Measurements from ENCODE around the gene TOR1A. TPM values are rescaled to one million over a fixed set of nuclear protein-coding genes. Genes with fewer than 3 reads are reported as not detected.

TOR1A gene, protein sequence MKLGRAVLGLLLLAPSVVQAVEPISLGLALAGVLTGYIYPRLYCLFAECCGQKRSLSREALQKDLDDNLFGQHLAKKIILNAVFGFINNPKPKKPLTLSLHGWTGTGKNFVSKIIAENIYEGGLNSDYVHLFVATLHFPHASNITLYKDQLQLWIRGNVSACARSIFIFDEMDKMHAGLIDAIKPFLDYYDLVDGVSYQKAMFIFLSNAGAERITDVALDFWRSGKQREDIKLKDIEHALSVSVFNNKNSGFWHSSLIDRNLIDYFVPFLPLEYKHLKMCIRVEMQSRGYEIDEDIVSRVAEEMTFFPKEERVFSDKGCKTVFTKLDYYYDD
- 10 to 100 TPM; 56.1 to 69.6 TPM for total RNA-seq

DNA sequence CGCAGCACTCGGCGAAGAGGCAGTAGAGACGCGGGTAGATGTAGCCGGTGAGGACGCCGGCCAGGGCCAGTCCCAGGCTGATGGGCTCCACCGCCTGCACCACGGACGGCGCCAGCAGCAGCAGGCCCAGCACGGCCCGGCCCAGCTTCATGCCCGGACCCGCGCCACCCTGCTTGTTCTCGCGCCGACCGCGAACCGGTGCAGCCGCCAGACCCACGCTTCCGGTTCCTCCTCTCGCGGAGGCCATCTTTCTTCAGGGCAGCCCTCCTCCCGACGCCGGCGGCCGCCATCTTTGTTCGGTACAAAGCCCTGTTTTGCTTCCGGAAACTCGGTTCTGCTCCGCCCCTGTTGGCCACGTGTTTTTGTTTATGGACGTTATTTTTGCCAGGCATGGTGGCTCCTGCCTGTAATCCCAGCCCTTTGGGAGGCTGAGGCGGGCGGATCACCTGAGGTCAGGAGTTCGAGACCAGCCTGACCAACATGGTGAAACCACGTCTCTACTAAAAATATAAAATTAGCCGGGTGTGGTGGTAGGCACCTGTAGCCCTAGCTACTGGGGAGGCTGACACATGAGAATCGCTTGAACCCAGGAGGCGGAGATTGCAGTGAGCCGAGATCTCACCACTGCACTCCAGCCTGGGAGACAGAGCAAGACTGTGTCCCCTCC lies at the start of gene TOR1A:
TOR1A (minus strand) TSS at position 202 of the 667 bp plus-strand sequence; CDS start at position 151, 51 bp downstream.
- CTCF ChIA-PET, result interaction anchor here (1.4 kb wide), 1 partner anchor 15 kb away, joined by 3 read pairs; no protein-coding TSS in a partner anchor
- Mint-ChIP-seq H3K9me3 (ENCODE audit: low read depth) (no peaks in the 10 kb centered on the region), H3K36me3 (peaks cover 30% of the 10 kb centered on the region), H3K4me1 (peaks cover 16% of the 10 kb centered on the region), H3K27ac (peak within 1 kb of the TSS; percentile 82), H3K4me3 (peak within 1 kb of the TSS; percentile 85), H3K27me3 (no peaks in the 10 kb centered on the region)
- peak; percentile 93 for ATAC-seq
- peak; percentile 96 for DNase-seq

DNA sequence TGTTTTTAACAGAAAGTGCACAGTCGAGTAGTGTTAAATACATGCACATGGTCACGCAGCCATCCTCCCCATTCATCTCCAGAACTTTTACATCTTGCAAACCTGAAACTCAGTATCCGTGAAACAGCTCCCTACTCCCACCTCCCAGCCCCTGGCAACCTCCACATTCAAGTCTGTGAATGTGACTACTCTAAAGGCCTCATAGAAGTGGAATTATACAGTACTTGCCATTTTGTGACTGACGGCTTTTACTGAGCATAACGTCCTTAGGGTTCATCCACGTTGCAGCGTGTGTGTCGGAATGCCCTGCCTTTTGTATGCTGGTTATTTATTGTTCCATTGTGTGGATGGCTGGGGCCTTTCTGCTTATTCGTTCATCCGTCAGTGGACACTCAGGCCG lies 47.1 kb upstream of the TOR1A start:
- H3K36me3 Mint-ChIP-seq, result peaks cover 50% of the 10 kb centered on the region
- CTCF ChIA-PET, result interaction anchor here (12.0 kb wide), 1 partner anchor 16 kb away, joined by 110 read pairs; no protein-coding TSS in a partner anchor

DNA sequence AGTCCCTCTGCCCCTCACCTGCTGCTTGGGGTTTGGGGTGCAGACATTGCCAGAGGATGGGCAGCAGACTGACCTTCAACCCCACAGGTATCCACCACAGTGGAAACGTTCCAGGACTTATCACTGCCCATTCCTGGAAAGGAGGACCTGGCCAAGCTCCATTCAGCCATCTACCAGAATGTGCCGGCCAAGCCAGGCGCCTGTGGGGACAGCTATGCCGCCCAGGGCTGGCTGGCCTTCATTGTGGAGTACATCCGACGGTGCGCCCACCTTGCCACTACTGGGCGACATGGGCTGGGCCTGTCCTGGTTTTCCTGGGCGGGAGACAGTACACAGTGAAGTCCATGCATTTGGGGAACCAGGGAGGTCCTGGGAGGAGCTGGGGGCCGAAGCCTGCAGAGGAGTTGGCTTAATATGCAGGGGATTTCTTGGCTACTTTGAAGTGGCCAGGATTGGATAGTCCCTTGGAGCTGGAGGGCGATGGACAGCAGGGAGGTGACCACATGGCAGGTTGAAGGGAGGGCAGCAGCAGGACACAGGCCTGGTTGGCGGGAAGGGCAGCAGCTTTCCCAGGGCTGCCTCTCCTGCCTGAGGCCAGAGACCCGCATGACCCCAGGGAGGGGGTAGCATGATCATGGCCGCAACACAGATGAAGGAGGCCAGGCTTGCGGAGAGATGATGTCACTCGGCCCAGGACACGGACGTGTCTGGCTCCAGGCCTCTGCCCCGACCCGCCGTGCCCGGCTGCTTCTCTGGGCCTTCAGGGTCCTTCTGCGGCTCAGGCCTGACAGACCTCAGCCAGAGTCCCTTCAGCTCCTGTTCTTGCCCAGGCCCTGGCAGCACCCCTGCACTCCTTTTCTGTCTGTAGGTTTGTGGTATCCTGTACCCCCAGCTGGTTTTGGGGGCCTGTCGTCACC lies 45.9 kb upstream of the TOR1A start:
- peaks cover 55% of the 10 kb centered on the region for H3K36me3 Mint-ChIP-seq

More for the DNA sequence above, 47.1 kb upstream of the TOR1A start:
- Mint-ChIP-seq H3K27me3 (no peaks in the 10 kb centered on the region), H3K4me3 (no peak overlapping the region), H3K4me1 (peaks cover 78% of the 10 kb centered on the region), H3K9me3 (ENCODE audit: low read depth) (no peaks in the 10 kb centered on the region), H3K27ac (peak overlapping the region; percentile 94)
- DNase-seq, result no peak
- no peak for ATAC-seq

DNA sequence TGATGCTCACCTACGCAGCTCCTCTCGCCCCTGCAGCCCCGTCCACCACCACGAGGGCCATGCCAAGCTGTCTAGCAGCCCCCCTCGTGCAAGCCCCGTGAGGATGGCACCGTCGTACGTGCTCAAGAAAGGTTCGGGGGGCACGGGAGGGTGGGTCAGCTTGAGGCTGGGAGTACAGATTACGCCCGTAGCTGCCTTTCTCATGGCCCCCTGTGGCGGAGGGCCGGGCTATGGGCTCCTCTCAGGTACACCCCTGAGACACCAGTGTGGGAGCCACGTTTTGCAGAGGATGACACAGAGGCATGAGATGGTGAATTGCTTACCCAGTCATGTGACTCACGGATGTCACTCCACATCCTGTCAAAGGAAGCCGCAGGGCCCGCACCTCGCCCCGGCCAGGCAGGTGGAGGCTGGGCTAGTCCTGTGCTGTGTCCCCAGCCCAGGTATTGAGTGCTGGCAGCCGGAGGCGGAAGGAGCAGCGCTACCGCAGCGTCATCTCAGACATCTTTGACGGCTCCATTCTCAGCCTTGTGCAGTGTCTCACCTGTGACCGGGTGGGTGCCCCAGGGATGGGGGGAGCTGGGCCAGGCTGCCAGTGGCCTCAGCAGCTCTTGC lies 45.0 kb upstream of the TOR1A start:
- Mint-ChIP-seq H3K27me3 (no peaks in the 10 kb centered on the region), H3K27ac (peak overlapping the region; percentile 94), H3K36me3 (peaks cover 53% of the 10 kb centered on the region), H3K9me3 (ENCODE audit: low read depth) (no peaks in the 10 kb centered on the region), H3K4me3 (peak overlapping the region; percentile 52), H3K4me1 (peaks cover 84% of the 10 kb centered on the region)
- ATAC-seq, result peak; percentile 87
- CTCF ChIA-PET, result interaction anchor here (0.8 to 12.0 kb wide), 5 partner anchors 9 to 368 kb away, joined by 3 to 110 read pairs (median 4); no protein-coding TSS in a partner anchor
- peak; percentile 97 for DNase-seq

More for the DNA sequence above, 45.9 kb upstream of the TOR1A start:
- Mint-ChIP-seq H3K9me3 (ENCODE audit: low read depth) (no peaks in the 10 kb centered on the region), H3K4me1 (peaks cover 83% of the 10 kb centered on the region), H3K4me3 (peak overlapping the region; percentile 52), H3K27me3 (no peaks in the 10 kb centered on the region), H3K27ac (peak overlapping the region; percentile 94)
- CTCF ChIA-PET, result interaction anchor here (0.7 to 12.0 kb wide), 2 partner anchors 17 to 63 kb away, joined by 3 to 110 read pairs; no protein-coding TSS in a partner anchor
- DNase-seq, result no peak
- ATAC-seq, result no peak

DNA sequence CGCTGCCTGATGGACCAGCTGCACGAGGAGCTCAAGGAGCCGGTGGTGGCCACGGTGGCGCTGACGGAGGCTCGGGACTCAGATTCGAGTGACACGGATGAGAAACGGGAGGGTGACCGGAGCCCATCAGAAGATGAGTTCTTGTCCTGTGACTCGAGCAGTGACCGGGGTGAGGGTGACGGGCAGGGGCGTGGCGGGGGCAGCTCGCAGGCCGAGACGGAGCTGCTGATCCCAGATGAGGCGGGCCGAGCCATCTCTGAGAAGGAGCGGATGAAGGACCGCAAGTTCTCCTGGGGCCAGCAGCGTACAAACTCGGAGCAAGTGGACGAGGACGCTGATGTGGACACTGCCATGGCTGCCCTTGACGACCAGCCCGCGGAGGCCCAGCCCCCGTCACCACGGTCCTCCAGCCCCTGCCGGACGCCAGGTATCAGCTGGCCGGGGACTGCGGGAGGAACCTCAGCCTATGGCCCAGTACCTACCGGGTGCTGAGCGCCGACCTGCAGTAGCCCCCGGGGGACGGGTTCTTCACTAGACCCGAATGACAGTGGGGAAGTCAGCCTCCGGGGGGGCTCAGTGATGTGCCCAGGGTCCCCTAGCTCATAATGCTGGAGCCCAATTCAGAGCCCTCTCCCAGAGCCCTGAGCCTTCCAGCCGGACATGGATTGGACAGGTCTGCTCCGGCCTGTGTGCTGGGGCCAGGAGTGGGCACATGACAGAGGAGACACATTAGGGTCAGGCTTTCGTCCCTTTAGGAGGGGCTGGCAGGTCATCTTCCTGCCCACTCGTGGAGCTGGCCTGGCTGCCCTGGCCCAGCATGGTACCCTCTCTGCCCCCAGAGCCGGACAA lies 44.3 kb upstream of the TOR1A start:
- DNase-seq, result no peak
- peak overlapping the region; percentile 94 for H3K27ac Mint-ChIP-seq
- CTCF ChIA-PET, result interaction anchor here (0.8 to 12.0 kb wide), 7 partner anchors 10 to 368 kb away, joined by 3 to 110 read pairs (median 4); no protein-coding TSS in a partner anchor

DNA sequence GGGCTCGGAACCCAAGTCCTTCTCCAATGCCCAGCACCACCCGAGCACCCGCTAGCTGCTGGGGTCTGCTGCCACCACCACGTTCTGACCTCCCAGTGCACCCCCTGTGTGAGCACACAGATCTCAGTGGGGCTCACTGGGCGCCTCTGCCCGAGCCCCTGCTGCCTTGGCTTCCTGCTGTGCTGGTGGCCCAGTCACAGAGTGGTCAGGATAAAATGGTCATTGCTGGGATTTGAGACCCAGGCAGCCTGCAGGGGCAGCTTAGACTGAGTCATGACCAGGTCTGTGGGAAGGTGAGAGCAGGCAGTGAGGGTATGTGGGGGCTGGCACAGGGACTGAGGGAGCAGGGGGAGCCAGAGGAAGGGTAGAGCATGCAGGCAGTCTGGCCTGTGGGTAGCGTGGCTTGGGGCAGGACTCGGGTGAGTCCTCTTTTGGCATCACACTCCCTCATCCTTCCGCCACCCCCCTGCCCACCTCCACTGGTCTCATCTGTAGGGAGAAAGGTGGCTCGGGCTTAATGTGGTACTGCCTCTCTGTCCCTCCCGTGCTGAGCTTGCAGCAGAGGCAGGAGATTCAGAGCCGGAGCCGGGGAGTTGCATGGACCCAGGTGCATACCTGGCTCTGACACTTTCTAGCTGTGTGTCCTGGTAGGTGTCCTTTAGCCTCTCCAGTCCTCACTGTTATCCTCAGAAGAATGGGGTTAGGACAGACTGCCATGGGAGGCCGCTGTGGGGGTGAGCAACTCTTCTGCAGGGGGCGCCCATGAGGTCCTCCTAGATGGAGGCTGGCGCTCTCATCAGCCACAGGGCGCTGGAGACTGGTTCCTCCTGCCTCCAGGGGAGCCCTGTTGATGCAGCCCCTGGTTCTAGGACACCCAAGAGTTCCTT lies 43.4 kb upstream of the TOR1A start:
- no peak for ATAC-seq
- no peaks in the 10 kb centered on the region for H3K9me3 Mint-ChIP-seq (ENCODE audit: low read depth)
- CTCF ChIA-PET, result interaction anchor here (0.5 to 12.0 kb wide), 7 partner anchors 10 to 125 kb away, joined by 3 to 110 read pairs (median 4); no protein-coding TSS in a partner anchor
- H3K27ac Mint-ChIP-seq, result peak overlapping the region; percentile 88
- H3K4me1 Mint-ChIP-seq, result peaks cover 93% of the 10 kb centered on the region
- H3K27me3 Mint-ChIP-seq, result no peaks in the 10 kb centered on the region
- H3K4me3 Mint-ChIP-seq, result peak overlapping the region; percentile 26
- peaks cover 58% of the 10 kb centered on the region for H3K36me3 Mint-ChIP-seq
- DNase-seq, result no peak

More for the DNA sequence above, 44.3 kb upstream of the TOR1A start:
- H3K36me3 Mint-ChIP-seq, result peaks cover 55% of the 10 kb centered on the region
- H3K4me3 Mint-ChIP-seq, result peak overlapping the region; percentile 26
- peaks cover 90% of the 10 kb centered on the region for H3K4me1 Mint-ChIP-seq
- no peaks in the 10 kb centered on the region for H3K9me3 Mint-ChIP-seq (ENCODE audit: low read depth)
- ATAC-seq, result no peak
- H3K27me3 Mint-ChIP-seq, result no peaks in the 10 kb centered on the region

DNA sequence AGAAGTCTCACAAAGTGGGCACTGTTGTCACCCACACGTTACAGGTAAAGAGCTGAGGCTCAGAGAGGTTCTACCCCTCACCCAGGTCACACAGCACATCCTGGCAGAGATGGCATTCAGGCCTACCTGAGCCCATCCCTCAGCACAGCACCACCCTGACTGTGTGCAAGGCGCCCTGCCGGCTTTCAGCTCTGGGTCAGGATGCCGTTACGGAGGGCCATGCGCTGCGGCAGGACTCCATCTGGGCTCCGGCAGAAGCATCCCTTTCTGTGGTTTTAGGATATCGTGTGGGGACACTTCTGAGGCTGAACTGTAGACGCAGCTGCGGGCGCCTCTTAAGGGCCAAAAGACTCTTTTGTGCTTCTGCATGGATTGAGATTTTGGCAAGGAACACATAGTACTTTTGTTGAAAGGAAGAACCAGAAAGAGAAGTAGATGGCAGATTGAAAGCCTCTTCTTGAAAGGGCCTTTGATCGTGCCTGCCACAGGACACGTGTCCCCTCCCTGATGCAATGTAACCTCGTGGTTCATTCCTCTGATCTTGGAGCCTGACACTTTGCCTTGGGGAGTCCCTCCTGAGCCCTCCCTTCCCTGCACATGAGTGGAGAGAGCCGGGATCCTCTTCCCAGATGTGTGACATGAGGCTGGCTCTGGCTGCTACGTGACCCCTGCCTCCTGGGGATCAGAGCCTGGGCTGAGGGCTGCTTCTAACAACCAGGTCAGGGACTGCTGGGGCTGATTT lies 42.6 kb upstream of the TOR1A start:
- H3K36me3 Mint-ChIP-seq, result peaks cover 61% of the 10 kb centered on the region
- CTCF ChIA-PET, result interaction anchor here (0.6 to 12.0 kb wide), 3 partner anchors 10 to 22 kb away, joined by 3 to 110 read pairs (median 3); no protein-coding TSS in a partner anchor
- H3K9me3 Mint-ChIP-seq (ENCODE audit: low read depth), result no peaks in the 10 kb centered on the region
- ATAC-seq, result no peak
- H3K27me3 Mint-ChIP-seq, result no peaks in the 10 kb centered on the region
- peak overlapping the region; percentile 88 for H3K27ac Mint-ChIP-seq
- peak overlapping the region; percentile 2 for H3K4me3 Mint-ChIP-seq
- no peak for DNase-seq
- H3K4me1 Mint-ChIP-seq, result peaks cover 95% of the 10 kb centered on the region

DNA sequence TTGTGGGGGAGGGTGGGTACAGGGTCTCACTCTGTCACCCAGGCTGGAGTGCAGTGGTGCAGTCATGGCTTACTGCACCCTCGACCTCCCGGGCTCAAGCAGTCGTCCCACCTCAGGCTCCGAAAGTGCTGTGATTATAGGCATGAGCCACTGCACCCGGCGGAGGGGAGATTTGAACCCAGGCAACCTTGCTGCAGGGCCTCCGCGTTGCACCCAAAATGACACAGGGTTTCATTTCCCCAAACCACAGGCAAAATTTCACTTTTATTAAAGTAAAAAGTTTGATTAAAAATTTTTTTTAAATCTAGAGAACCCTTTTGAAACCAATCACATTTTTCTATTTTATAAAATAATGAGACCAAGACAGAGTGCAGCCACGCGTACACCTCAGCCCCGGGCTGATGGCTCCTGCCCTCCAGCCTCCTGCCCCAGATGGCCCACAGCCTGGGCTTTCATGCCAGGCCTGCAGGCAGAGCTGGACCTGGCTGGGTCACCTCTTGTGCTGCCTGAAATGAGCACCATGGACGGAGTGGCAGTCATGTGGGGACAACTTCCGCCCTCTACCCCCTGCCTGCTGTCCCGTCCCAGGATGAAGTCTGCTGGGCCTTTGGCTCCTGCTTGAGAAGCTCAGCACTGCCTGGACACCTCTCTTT lies 41.9 kb upstream of the TOR1A start:
- Mint-ChIP-seq H3K27ac (peak overlapping the region; percentile 90), H3K4me1 (peaks cover 95% of the 10 kb centered on the region), H3K36me3 (peaks cover 61% of the 10 kb centered on the region), H3K27me3 (no peaks in the 10 kb centered on the region), H3K9me3 (ENCODE audit: low read depth) (no peaks in the 10 kb centered on the region), H3K4me3 (peak overlapping the region; percentile 2)
- no peak for ATAC-seq
- CTCF ChIA-PET, result interaction anchor here (0.6 to 12.0 kb wide), 4 partner anchors 11 to 27 kb away, joined by 3 to 110 read pairs (median 3); no protein-coding TSS in a partner anchor
- no peak for DNase-seq

DNA sequence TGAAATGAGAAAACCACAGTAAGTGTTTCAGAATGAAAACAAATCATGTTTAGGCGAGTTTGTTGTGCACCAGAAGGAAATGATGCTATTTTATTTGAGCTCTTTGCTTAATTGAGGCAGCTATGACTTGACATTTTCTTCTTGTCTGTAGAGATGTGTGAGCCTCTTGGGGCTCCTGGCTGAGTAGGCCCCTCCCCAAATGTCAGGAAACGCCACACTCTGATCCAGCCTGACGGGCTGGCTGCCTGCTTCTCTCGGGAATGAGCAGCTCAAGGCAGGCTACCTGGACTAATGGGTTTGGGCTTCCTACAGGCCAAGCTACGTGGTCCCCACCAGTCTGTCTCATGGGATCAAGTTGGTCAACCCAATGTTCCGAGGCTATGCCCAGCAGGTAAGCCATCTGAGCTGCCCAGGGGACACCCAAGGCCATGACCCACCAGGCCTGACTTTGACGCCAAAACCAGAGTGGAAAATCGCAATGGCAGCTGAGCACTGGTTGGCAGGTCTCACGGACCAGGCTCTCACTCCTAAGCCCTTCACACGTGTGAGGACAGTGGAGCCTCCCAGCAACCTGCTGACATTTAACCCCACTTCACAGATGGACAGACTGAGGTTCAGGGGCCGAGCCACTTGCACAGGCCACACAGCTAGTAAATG lies 41.2 kb upstream of the TOR1A start:
- DNase-seq (peak; percentile 61), ATAC-seq (no peak)
- H3K27ac Mint-ChIP-seq, result peak overlapping the region; percentile 90
- H3K27me3 Mint-ChIP-seq, result no peaks in the 10 kb centered on the region
- peaks cover 59% of the 10 kb centered on the region for H3K36me3 Mint-ChIP-seq
- H3K9me3 Mint-ChIP-seq (ENCODE audit: low read depth), result no peaks in the 10 kb centered on the region
- CTCF ChIA-PET, result interaction anchor here (0.8 to 12.0 kb wide), 10 partner anchors 9 to 164 kb away, joined by 3 to 110 read pairs (median 3); no protein-coding TSS in a partner anchor
- H3K4me1 Mint-ChIP-seq, result peaks cover 93% of the 10 kb centered on the region
- H3K4me3 Mint-ChIP-seq, result peak overlapping the region; percentile 53
